ENCODE measurements around the gene ABHD14A.

The ABHD14A gene

GRCh38 chr3:51961011-51961410 lies 13.9 kb upstream of the ABHD14A start:
- TF ChIP-seq, protein P1, sequence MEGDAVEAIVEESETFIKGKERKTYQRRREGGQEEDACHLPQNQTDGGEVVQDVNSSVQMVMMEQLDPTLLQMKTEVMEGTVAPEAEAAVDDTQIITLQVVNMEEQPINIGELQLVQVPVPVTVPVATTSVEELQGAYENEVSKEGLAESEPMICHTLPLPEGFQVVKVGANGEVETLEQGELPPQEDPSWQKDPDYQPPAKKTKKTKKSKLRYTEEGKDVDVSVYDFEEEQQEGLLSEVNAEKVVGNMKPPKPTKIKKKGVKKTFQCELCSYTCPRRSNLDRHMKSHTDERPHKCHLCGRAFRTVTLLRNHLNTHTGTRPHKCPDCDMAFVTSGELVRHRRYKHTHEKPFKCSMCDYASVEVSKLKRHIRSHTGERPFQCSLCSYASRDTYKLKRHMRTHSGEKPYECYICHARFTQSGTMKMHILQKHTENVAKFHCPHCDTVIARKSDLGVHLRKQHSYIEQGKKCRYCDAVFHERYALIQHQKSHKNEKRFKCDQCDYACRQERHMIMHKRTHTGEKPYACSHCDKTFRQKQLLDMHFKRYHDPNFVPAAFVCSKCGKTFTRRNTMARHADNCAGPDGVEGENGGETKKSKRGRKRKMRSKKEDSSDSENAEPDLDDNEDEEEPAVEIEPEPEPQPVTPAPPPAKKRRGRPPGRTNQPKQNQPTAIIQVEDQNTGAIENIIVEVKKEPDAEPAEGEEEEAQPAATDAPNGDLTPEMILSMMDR (conservative IDR thresholded peaks at IDR 0.05; ENCODE audit: low read depth), result no peak
- DNase-seq (ENCODE audit: low spot score), result no peak
- POLR2A ChIA-PET (ENCODE audit: low non-redundant PET), result no interaction called here
- CTCF ChIA-PET, result interaction anchor here (1.0 kb wide), 1 partner anchor 12 kb away, joined by 3 read pairs; no protein-coding TSS in a partner anchor
- H3K27ac ChIP-seq, result no peak overlapping the region; the same call in 1 of the 2 replicates

GRCh38 chr3:51961602-51962569 lies 13.0 kb upstream of the ABHD14A start:
- peak overlapping the region; percentile 35 for H3K27ac ChIP-seq
- ChIA-PET POLR2A (ENCODE audit: low non-redundant PET) (no interaction called here), CTCF (interaction anchor here (0.5 to 1.0 kb wide), 2 partner anchors 11 to 40 kb away, joined by 3 to 4 read pairs; no protein-coding TSS in a partner anchor)
- no peak for DNase-seq (ENCODE audit: low spot score)
- TF ChIP-seq, protein P1 (conservative IDR thresholded peaks at IDR 0.05; ENCODE audit: low read depth), result no peak

DNA sequence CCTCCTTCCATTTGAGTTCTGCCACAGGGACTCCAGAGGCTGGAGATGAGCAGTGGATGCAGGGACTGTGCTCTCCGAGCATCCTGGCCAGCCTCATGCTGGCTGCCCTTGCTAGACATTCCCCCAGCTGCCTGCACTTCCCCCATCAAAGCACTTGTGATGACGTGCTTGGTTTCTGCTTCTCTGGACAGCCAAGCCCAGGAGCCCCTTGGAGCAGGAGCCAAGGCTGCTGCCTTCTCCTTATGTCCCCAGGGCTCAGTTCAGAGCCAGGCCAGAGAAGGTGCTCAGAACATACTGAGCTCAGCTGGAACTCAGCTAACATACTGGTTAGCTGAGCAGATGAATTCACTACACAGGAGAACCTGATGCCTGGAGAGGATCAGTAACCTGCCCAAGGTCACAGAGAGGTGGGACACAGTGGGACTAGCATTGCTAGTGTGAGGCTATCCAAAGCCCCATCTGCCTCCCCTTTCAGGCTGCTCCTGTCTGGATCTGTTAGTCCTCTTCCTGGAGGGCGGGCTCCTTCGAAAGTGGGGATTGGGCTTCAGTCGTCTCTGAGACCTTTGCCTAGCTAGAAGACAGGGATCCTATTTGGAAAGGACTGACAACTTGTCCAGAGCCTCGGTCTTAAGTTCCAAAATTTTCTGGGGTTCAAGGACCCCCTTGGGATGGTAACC lies 11.9 kb upstream of the ABHD14A start:
- TF ChIP-seq, protein P1 (conservative IDR thresholded peaks at IDR 0.05; ENCODE audit: low read depth), result no peak
- CTCF ChIA-PET, result interaction anchor here (0.5 kb wide), 1 partner anchor 39 kb away, joined by 4 read pairs; no protein-coding TSS in a partner anchor
- POLR2A ChIA-PET (ENCODE audit: low non-redundant PET), result no interaction called here
- H3K27ac ChIP-seq, result 0 out of 2 replicates have a peak overlapping the region, but pooled peaks have one; percentile 35
- no peak for DNase-seq (ENCODE audit: low spot score)

- POLR2A ChIA-PET (ENCODE audit: low non-redundant PET), result interaction anchor here (0.5 to 1.2 kb wide), 2 partner anchors 10 to 464 kb away, joined by 3 to 8 read pairs; partner anchors contain the start of gene ABHD14B
Measured at GRCh38 chr3:51963951-51964451, 10.9 kb upstream of the ABHD14A start.

DNA sequence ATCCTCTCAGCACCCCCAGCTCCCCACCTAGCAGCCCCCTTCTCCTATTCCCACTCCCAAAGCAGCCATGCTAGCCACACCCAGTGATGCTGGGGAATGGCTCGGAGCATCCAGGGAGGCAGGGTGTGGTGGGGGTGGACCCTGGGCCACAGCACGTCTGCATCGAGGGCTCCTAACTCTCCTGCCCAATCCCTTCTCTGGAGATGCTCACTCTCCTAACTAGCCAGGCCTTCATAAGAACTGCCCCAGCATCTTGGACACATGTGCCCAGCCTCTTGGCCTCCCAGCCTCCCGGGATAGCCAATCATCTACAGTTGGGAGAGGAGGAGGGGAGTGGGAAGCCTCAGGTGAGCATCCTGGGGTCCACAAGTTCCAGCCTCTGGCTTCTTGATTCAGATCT lies 10.3 kb upstream of the ABHD14A start:
- no peak for DNase-seq (ENCODE audit: low spot score)
- TF ChIP-seq, protein P1 (conservative IDR thresholded peaks at IDR 0.05; ENCODE audit: low read depth), result no peak
- ChIA-PET POLR2A (ENCODE audit: low non-redundant PET) (interaction anchor here (1.2 kb wide), 1 partner anchor 10 kb away, joined by 3 read pairs; the partner anchor contains the start of gene ABHD14B), CTCF (interaction anchor here (1.0 kb wide), 1 partner anchor 12 kb away, joined by 4 read pairs; no protein-coding TSS in a partner anchor)
- H3K27ac ChIP-seq, result no peak overlapping the region

More at GRCh38 chr3:51963951-51964451, 10.9 kb upstream of the ABHD14A start:
- H3K27ac ChIP-seq, result no peak overlapping the region
- TF ChIP-seq, protein P1 (conservative IDR thresholded peaks at IDR 0.05; ENCODE audit: low read depth), result no peak
- no peak for DNase-seq (ENCODE audit: low spot score)
- CTCF ChIA-PET, result no interaction called here

GRCh38 chr3:51966016-51966415 lies 8.8 kb upstream of the ABHD14A start:
- DNase-seq (ENCODE audit: low spot score), result no peak
- TF ChIP-seq, protein P1 (conservative IDR thresholded peaks at IDR 0.05; ENCODE audit: low read depth), result no peak
- POLR2A ChIA-PET (ENCODE audit: low non-redundant PET), result no interaction called here
- H3K27ac ChIP-seq, result peak overlapping the region; percentile 89
- CTCF ChIA-PET, result interaction anchor here (0.6 to 0.8 kb wide), 2 partner anchors 24 to 247 kb away, joined by 3 read pairs; no protein-coding TSS in a partner anchor
